HCT116 (cell line): Measurements from ENCODE around the gene BCL7A.

Experiments
- CBX3 ChIP-seq: IDR thresholded peaks from 2 replicates; pipeline ENCODE4 v1.6.1; 2012; ENCODE audit warnings: low read depth
- CTCF ChIP-seq, 3 experiments: fragments of 200-600 bp in 1 of 3; sonication (generic) in 1 of 3; IDR thresholded peaks in 2 of 3; conservative IDR thresholded peaks in 1 of 3; 2 replicates each; pipeline ENCODE4 v1.5.1; 2012 to 2017; ENCODE audit warnings: low read depth in 2 of 3, low read length in 2 of 3, antibody characterized with exemption in 1 of 3, borderline replicate concordance in 1 of 3, control low read depth in 1 of 3, mild to moderate bottlenecking in 1 of 3, mixed read lengths in 1 of 3, mixed run types in 1 of 3, moderate library complexity in 1 of 3; ENCODE audit not compliant: insufficient read depth in 1 of 3
- EZH2 ChIP-seq: fragments of 200-600 bp; sonication (generic); IDR thresholded peaks from 2 replicates; pipeline ENCODE4 v1.6.1; 2017; ENCODE audit warnings: antibody characterized with exemption, mixed run types
- POLR2A ChIP-seq: IDR thresholded peaks from 2 replicates; pipeline ENCODE4 v1.7.0; 2011; ENCODE audit warnings: borderline replicate concordance; ENCODE audit not compliant: insufficient read depth, insufficient read length; ENCODE audit errors: extremely low read depth
- POLR2AphosphoS5 ChIP-seq: IDR thresholded peaks from 2 replicates; pipeline ENCODE4 v1.6.1; 2011; ENCODE audit warnings: mild to moderate bottlenecking, low read depth, low read length, moderate library complexity
- RAD21 ChIP-seq: IDR thresholded peaks from 2 replicates; pipeline ENCODE4 v1.6.1; 2012; ENCODE audit warnings: low read depth, mild to moderate bottlenecking
- ZBTB33 ChIP-seq: IDR thresholded peaks from 2 replicates; pipeline ENCODE4 v1.6.1; 2011; ENCODE audit warnings: mild to moderate bottlenecking, low read length, moderate library complexity; ENCODE audit not compliant: insufficient replicate concordance; ENCODE audit errors: extremely low read depth
- ZNF274 ChIP-seq: fragments of 200-500 bp; sonication (Bioruptor generic); IDR thresholded peaks from 2 replicates; pipeline ENCODE4 v1.6.1; 2014; ENCODE audit warnings: mild to moderate bottlenecking, low read depth, low read length, inconsistent platforms

- TF ChIP-seq ZBTB33 (no peak), EZH2 (no peak), CBX3 (no peak), ZNF274 (no peak), CTCF (IDR thresholded peaks at IDR 0.05 in 2 of 3, conservative IDR thresholded peaks at IDR 0.05 in 1 of 3; ENCODE audit: borderline replicate concordance in 1 of 3, insufficient read depth in 1 of 3, low read depth in 2 of 3, low read length in 2 of 3) (no peak), POLR2A (no peak), POLR2AphosphoS5 (no peak), RAD21 (no peak)
Measured at GRCh38 chr12:122088179-122088810, 66.6 kb downstream of the BCL7A start.
